ENCODE data around the gene TRPM8.

TRPM8 gene

DNA sequence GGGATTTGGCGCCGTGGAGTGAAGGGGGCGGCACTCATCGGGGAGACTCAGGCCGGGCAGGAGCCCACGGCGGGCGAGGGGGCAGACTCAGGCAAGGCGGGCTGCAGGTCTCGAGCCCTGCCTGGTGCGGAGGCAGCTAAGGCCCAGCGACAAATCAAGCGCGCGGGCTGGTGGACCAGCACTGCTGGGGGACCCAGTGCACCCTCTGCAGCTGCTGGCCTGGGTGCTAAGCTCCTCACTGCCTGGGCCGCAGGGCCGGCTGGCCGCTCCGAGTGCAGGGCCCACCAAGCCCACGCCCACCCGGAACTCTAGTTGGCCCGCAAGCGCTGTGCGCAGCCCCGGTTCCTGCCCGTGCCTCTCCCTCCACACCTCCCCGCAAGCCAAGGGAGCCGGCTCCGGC lies 107.1 kb downstream of the TRPM8 start:
- Histone ChIP-seq H3K36me3 (ENCODE audit: insufficient read depth, low read length) (no peaks in the 10 kb centered on the region), H3K79me2 (ENCODE audit: control insufficient read depth, insufficient read depth, low read length, unreplicated experiment) (no peaks in the 10 kb centered on the region), H3K4me1 (ENCODE audit: control insufficient read depth, insufficient read depth, low read length, unreplicated experiment) (peaks cover 7% of the 10 kb centered on the region), H3K4me3 (ENCODE audit: low read depth, low read length) (no peak overlapping the region), H3K27me3 (ENCODE audit: insufficient read depth, low read length) (0 out of 2 replicates have a peak, but pooled peaks cover 7% of the 10 kb centered on the region), H2AFZ (ENCODE audit: low read length, unreplicated experiment) (no peak overlapping the region), H3K27ac (ENCODE audit: low read depth, low read length) (no peak overlapping the region)

- Histone ChIP-seq H3K27me3 (ENCODE audit: insufficient read depth, low read length) (0 out of 2 replicates have a peak, but pooled peaks cover 7% of the 10 kb centered on the region), H2AFZ (ENCODE audit: low read length, unreplicated experiment) (peak overlapping the region; percentile 92), H3K4me3 (ENCODE audit: low read depth, low read length) (peak overlapping the region; percentile 77), H3K27ac (ENCODE audit: low read depth, low read length) (no peak overlapping the region), H3K79me2 (ENCODE audit: control insufficient read depth, insufficient read depth, low read length, unreplicated experiment) (no peaks in the 10 kb centered on the region), H3K36me3 (ENCODE audit: insufficient read depth, low read length) (no peaks in the 10 kb centered on the region), H3K4me1 (ENCODE audit: control insufficient read depth, insufficient read depth, low read length, unreplicated experiment) (peaks cover 7% of the 10 kb centered on the region)
Observed at GRCh38 chr2:234025466-234025865, 108.3 kb downstream of the TRPM8 start.

DNA sequence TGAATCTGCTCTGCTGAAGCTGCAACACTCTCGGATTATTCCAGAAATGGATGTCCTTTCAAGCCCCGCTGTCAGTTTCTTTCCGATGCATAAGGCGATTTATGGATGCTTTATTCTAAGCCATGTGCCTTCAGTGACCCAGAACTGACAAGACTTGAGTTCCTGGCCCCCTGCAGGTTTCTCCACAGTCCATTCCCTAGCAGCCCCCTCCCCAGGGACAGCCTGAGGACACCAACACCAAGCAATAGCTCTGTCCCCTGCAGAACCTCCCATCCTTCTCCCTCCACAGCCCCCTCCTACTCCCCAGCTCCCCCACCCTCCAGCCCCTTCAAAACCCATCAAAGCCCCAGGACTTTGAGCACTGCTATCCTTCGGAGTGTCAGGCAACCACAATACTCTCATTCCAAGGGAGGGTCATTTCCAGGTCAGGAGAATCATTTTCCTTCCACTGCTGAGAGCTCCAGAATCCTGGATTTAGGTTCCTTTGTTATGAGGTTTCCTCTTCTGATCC lies 108.8 kb downstream of the TRPM8 start:
- Histone ChIP-seq H3K36me3 (ENCODE audit: insufficient read depth, low read length) (no peaks in the 10 kb centered on the region), H3K79me2 (ENCODE audit: control insufficient read depth, insufficient read depth, low read length, unreplicated experiment) (no peaks in the 10 kb centered on the region), H2AFZ (ENCODE audit: low read length, unreplicated experiment) (peak overlapping the region; percentile 92), H3K4me3 (ENCODE audit: low read depth, low read length) (peak overlapping the region; percentile 77), H3K27ac (ENCODE audit: low read depth, low read length) (no peak overlapping the region), H3K4me1 (ENCODE audit: control insufficient read depth, insufficient read depth, low read length, unreplicated experiment) (peaks cover 10% of the 10 kb centered on the region), H3K27me3 (ENCODE audit: insufficient read depth, low read length) (0 out of 2 replicates have a peak, but pooled peaks cover 7% of the 10 kb centered on the region)

DNA sequence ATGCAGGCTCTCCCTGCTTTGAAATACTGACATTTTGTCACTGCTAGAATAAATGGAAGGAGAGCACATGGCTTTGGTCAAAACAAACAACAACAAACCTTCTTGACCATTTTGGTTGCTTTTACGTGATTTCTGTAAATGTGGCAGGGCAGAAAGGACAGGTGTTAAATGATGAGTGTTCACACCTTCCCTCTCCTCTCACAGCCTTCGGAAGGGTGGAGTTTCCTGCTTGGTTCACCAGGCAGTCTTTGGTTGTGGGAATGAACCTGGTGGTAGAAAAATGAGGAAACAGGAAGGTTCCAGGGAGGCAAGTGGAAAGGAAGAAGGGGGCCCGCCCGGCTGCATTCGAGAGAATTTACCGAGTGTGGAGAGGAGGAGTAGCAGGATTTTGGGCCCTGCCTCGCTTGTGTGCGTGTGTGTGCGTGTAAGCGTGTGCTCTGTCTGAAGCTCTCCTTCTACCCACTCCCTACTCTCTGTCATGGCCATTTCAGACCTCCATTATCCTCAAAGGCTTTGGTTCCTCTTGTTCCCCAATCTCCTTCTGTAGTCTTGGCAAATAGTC lies 109.6 kb downstream of the TRPM8 start:
- H2AFZ ChIP-seq (ENCODE audit: low read length, unreplicated experiment), result no peak overlapping the region
- peaks cover 18% of the 10 kb centered on the region for H3K4me1 ChIP-seq (ENCODE audit: control insufficient read depth, insufficient read depth, low read length, unreplicated experiment)
- no peaks in the 10 kb centered on the region for H3K79me2 ChIP-seq (ENCODE audit: control insufficient read depth, insufficient read depth, low read length, unreplicated experiment)
- H3K27me3 ChIP-seq (ENCODE audit: insufficient read depth, low read length), result 0 out of 2 replicates have a peak, but pooled peaks cover 4% of the 10 kb centered on the region
- no peak overlapping the region for H3K4me3 ChIP-seq (ENCODE audit: low read depth, low read length)
- no peak overlapping the region for H3K27ac ChIP-seq (ENCODE audit: low read depth, low read length)
- H3K36me3 ChIP-seq (ENCODE audit: insufficient read depth, low read length), result no peaks in the 10 kb centered on the region

DNA sequence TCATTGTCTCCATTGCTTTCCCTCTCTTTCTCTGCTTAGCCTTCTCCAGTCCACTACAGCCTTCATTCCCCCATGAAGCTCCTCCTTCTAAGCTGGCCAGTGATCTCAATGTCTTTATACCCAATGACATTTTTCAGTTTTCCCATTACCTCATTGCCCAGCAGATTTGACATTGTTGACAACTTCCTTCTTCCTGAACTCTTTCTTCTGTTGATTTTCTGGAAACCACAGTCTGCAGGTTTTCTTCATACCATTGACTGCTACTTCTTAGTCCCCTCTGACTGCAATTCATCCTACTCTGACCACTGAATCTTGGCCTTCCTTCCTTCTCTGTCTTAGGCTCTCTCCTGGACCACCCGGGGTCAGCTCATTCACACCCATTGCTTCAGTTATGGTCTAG lies 110.5 kb downstream of the TRPM8 start:
- no peak overlapping the region for H2AFZ ChIP-seq (ENCODE audit: low read length, unreplicated experiment)
- H3K4me3 ChIP-seq (ENCODE audit: low read depth, low read length), result no peak overlapping the region
- no peaks in the 10 kb centered on the region for H3K79me2 ChIP-seq (ENCODE audit: control insufficient read depth, insufficient read depth, low read length, unreplicated experiment)
- H3K27ac ChIP-seq (ENCODE audit: low read depth, low read length), result no peak overlapping the region
- peaks cover 26% of the 10 kb centered on the region for H3K4me1 ChIP-seq (ENCODE audit: control insufficient read depth, insufficient read depth, low read length, unreplicated experiment)
- H3K36me3 ChIP-seq (ENCODE audit: insufficient read depth, low read length), result no peaks in the 10 kb centered on the region
- no peaks in the 10 kb centered on the region for H3K27me3 ChIP-seq (ENCODE audit: insufficient read depth, low read length)

GRCh38 chr2:234029150-234029733 lies 112.1 kb downstream of the TRPM8 start:
- H3K36me3 ChIP-seq (ENCODE audit: insufficient read depth, low read length), result no peaks in the 10 kb centered on the region
- H3K4me1 ChIP-seq (ENCODE audit: control insufficient read depth, insufficient read depth, low read length, unreplicated experiment), result peaks cover 34% of the 10 kb centered on the region
- H3K79me2 ChIP-seq (ENCODE audit: control insufficient read depth, insufficient read depth, low read length, unreplicated experiment), result no peaks in the 10 kb centered on the region
- no peak overlapping the region for H2AFZ ChIP-seq (ENCODE audit: low read length, unreplicated experiment)
- no peak overlapping the region for H3K27ac ChIP-seq (ENCODE audit: low read depth, low read length)
- no peak overlapping the region for H3K4me3 ChIP-seq (ENCODE audit: low read depth, low read length)
- peaks cover 6% of the 10 kb centered on the region; the same call in 1 of the 2 replicates for H3K27me3 ChIP-seq (ENCODE audit: insufficient read depth, low read length)

GRCh38 chr2:234031207-234031606 lies 114.0 kb downstream of the TRPM8 start:
- no peak overlapping the region for H3K27ac ChIP-seq (ENCODE audit: low read depth, low read length)
- no peaks in the 10 kb centered on the region for H3K36me3 ChIP-seq (ENCODE audit: insufficient read depth, low read length)
- H2AFZ ChIP-seq (ENCODE audit: low read length, unreplicated experiment), result no peak overlapping the region
- peaks cover 29% of the 10 kb centered on the region for H3K4me1 ChIP-seq (ENCODE audit: control insufficient read depth, insufficient read depth, low read length, unreplicated experiment)
- peaks cover 8% of the 10 kb centered on the region; the same call in 1 of the 2 replicates for H3K27me3 ChIP-seq (ENCODE audit: insufficient read depth, low read length)
- H3K79me2 ChIP-seq (ENCODE audit: control insufficient read depth, insufficient read depth, low read length, unreplicated experiment), result no peaks in the 10 kb centered on the region
- H3K4me3 ChIP-seq (ENCODE audit: low read depth, low read length), result no peak overlapping the region

DNA sequence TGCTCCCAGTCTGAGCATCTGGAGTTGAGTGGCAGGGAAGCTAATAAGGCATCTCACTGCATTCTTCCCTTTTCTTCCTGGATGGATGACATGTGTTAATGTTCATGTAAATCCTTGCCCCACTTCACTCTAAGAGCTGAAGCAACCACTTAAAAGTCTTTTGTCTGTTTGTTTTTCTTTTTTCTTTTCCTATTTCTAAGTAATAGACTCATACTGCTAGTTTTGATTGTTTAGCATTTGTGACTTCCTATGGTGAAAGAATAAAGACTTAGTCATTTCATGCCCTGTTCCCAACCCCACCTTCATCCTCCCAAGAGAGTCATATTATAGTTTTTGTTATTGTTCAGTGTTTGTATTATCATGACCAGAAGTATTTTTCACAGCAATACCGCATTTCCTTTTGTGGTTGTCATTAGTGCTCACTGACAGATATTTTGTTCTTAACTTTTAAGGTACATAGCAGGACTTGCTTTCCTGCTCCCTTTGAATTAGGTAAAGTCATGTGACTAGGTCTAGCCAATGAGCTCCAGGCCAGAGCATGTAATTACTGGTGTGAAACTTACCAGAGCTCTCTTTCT lies 115.2 kb downstream of the TRPM8 start:
- Histone ChIP-seq H2AFZ (ENCODE audit: low read length, unreplicated experiment) (no peak overlapping the region), H3K27me3 (ENCODE audit: insufficient read depth, low read length) (peaks cover 12% of the 10 kb centered on the region; the same call in 1 of the 2 replicates), H3K36me3 (ENCODE audit: insufficient read depth, low read length) (no peaks in the 10 kb centered on the region), H3K27ac (ENCODE audit: low read depth, low read length) (peak overlapping the region; percentile 59), H3K79me2 (ENCODE audit: control insufficient read depth, insufficient read depth, low read length, unreplicated experiment) (no peaks in the 10 kb centered on the region), H3K4me1 (ENCODE audit: control insufficient read depth, insufficient read depth, low read length, unreplicated experiment) (peaks cover 27% of the 10 kb centered on the region), H3K4me3 (ENCODE audit: low read depth, low read length) (peak overlapping the region; percentile 22; the same call in 1 of the 2 replicates)

DNA sequence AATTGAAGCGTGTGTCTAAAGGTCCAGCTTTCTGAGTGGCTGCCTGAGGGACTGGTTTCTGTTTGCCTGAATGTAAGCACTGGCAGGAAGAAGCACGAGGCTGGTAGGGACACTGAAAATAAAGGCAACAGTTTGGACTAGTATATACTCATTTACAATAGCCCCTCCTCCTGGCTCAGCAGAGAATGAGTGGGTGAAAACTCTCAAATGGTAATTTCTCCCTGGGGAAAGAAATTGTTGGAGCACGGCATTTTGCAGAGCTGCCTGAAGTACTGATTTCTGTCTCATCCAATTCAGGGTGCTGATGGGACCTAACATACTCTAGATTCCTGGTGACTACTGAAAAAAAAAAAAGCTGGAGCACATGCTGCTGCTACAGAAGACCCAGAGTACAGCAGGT lies 116.0 kb downstream of the TRPM8 start:
- Histone ChIP-seq H3K4me1 (ENCODE audit: control insufficient read depth, insufficient read depth, low read length, unreplicated experiment) (peaks cover 27% of the 10 kb centered on the region), H3K36me3 (ENCODE audit: insufficient read depth, low read length) (no peaks in the 10 kb centered on the region), H3K27me3 (ENCODE audit: insufficient read depth, low read length) (peaks cover 12% of the 10 kb centered on the region), H3K27ac (ENCODE audit: low read depth, low read length) (peak overlapping the region; percentile 59), H2AFZ (ENCODE audit: low read length, unreplicated experiment) (no peak overlapping the region), H3K4me3 (ENCODE audit: low read depth, low read length) (peak overlapping the region; percentile 22; the same call in 1 of the 2 replicates), H3K79me2 (ENCODE audit: control insufficient read depth, insufficient read depth, low read length, unreplicated experiment) (no peaks in the 10 kb centered on the region)

GRCh38 chr2:234033885-234034284 lies 116.7 kb downstream of the TRPM8 start:
- Histone ChIP-seq H3K4me3 (ENCODE audit: low read depth, low read length) (no peak overlapping the region), H3K79me2 (ENCODE audit: control insufficient read depth, insufficient read depth, low read length, unreplicated experiment) (no peaks in the 10 kb centered on the region), H3K27me3 (ENCODE audit: insufficient read depth, low read length) (peaks cover 12% of the 10 kb centered on the region), H2AFZ (ENCODE audit: low read length, unreplicated experiment) (no peak overlapping the region), H3K36me3 (ENCODE audit: insufficient read depth, low read length) (no peaks in the 10 kb centered on the region), H3K27ac (ENCODE audit: low read depth, low read length) (no peak overlapping the region), H3K4me1 (ENCODE audit: control insufficient read depth, insufficient read depth, low read length, unreplicated experiment) (peaks cover 27% of the 10 kb centered on the region)
